ENCODE measurements around the gene XBP1.
A peak's percentile ranks its signal among the peaks of the same experiment; 100 is the strongest.
"Not testable (repeated sequence)": the region's sequence is repeated elsewhere in the genome, so short reads cannot be mapped to it uniquely, and the experiment has no call there.

XBP1 gene

GRCh38 chr22:28768701-28769393 lies 31.5 kb downstream of the XBP1 start:
- peak; percentile 31 to 38 for DNase-seq

DNA sequence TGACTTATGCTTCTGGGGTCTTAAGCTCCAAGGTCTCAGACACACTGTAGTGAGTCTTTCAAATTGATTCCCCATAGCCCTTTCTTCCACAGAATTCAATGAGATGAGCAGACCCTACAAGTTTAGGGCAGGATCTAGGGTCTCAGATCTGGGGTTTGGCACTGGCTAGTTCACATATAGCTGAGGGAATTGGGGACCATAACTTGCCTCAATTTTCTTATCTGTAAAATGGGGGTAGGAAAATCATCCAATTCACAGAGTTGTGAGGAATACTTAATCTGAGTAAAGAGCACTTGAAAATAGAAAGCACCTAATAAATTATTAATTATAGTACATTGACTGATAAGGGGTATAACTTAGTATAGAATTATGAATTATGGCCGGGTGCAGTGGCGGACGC lies 33.7 kb downstream of the XBP1 start:
- no peak for TF ChIP-seq POLR2A (IDR thresholded peaks at IDR 0.05; ENCODE audit: low read length)
- no peak for TF ChIP-seq GATA1 (IDR thresholded peaks at IDR 0.05; ENCODE audit: low read depth, low read length)
- DNase-seq: no peak

More at GRCh38 chr22:28768701-28769393, 31.5 kb downstream of the XBP1 start:
- no peak for TF ChIP-seq POLR2A (IDR thresholded peaks at IDR 0.05; ENCODE audit: low read length)
- no peak for TF ChIP-seq GATA1 (IDR thresholded peaks at IDR 0.05; ENCODE audit: low read depth, low read length)

GRCh38 chr22:28762000-28762399 lies 38.4 kb downstream of the XBP1 start:
- not testable (repeated sequence) for DNase-seq

DNA sequence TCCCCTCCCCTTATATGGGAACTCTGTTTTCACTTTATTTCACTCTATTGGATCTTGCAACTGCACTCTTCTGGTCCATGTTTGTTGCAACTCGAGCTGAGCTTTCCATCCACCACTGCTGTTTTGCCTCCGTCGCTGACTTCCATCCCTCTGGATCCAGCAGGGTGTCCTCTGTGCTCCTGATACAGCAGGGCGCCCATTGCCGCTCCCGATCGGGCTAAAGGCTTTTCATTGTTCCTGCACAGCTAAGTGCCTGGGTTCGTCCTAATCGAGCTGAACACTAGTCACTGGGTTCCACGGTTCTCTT lies 39.0 kb downstream of the XBP1 start:
- TF ChIP-seq GATA1 (IDR thresholded peaks at IDR 0.05; ENCODE audit: low read depth, low read length) (no peak), POLR2A (IDR thresholded peaks at IDR 0.05; ENCODE audit: low read length) (no peak)
- no peak for DNase-seq

- no peak for DNase-seq
- TF ChIP-seq POLR2A (IDR thresholded peaks at IDR 0.05; ENCODE audit: low read length) (no peak), GATA1 (IDR thresholded peaks at IDR 0.05; ENCODE audit: low read depth, low read length) (no peak)
Observed at GRCh38 chr22:28759861-28760560, 40.4 kb downstream of the XBP1 start.

DNA sequence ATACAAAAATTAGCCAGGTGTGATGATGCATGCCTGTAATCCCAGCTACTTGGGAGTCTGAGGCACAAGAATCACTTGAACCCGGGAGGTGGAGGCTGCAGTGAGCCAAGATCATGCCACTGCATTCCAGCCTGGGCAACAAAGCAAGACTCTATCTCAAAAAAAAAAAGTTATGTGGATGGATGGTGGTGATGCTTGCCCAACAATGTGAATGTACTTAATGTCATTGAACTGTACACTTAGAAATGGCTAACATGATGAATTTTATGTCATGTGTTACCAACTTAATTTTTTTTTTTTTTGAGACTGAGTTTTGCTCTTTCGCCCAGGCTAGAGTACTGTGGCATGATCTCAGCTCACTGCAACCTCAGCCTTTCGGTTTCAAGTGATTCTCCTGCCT lies 45.9 kb downstream of the XBP1 start:
- not testable (repeated sequence) for DNase-seq

GRCh38 chr22:28750471-28750881 lies 49.9 kb downstream of the XBP1 start:
- DNase-seq: no peak
- no peak for TF ChIP-seq POLR2A (IDR thresholded peaks at IDR 0.05; ENCODE audit: low read length)
- TF ChIP-seq GATA1 (IDR thresholded peaks at IDR 0.05; ENCODE audit: low read depth, low read length): no peak

Data from erythroblast (primary cell).